ENCODE results near the gene DPYD.

- TF ChIP-seq SP1 (IDR thresholded peaks at IDR 0.05) (no peak), FOXA1 (IDR thresholded peaks at IDR 0.05) (no peak), FOXK2 (IDR thresholded peaks at IDR 0.05) (no peak), L3MBTL2 (conservative IDR thresholded peaks at IDR 0.05) (no peak), SUZ12 (IDR thresholded peaks at IDR 0.05) (no peak), TARDBP (IDR thresholded peaks at IDR 0.05) (no peak), BHLHE40 (IDR thresholded peaks at IDR 0.05; ENCODE audit: borderline replicate concordance) (no peak), ELF4 (IDR thresholded peaks at IDR 0.05) (no peak), FOXM1 (IDR thresholded peaks at IDR 0.05; ENCODE audit: borderline replicate concordance) (no peak), NFRKB (IDR thresholded peaks at IDR 0.05) (no peak)
Observed at GRCh38 chr1:97482022-97482421, 438.8 kb downstream of the DPYD start.

All from HEK293T (cell line).